Pancreas (tissue), 10 donors: ENCODE results near the gene RNF220. TPM values are rescaled to one million over a fixed set of nuclear protein-coding genes. Genes with fewer than 3 reads are reported as not detected.

Experiments used
- ATAC-seq, 4 donors: fragments of 200-7000 bp; cut with Tn5 transposase; one replicate each; pipeline versions ENCODE4 v1.8.0 to v1.9.1; 2020; ENCODE audit warnings: mild to moderate bottlenecking in 4 of 4, moderate library complexity in 4 of 4
- DNase-seq, 6 donors: peaks; one replicate each; pipeline ENCODE4 v3.0.0-alpha.2; 2020
- FAIRE-seq: peaks from 2 replicates; lab custom pipeline; 2012; peaks lifted over from hg19 to GRCh38; lab: Jason Lieb, UNC
- H3K27ac ChIP-seq, 4 donors: fragments of 200-600 bp; sonication (generic); 1 replicate in 3 of 4; 2 replicates in 1 of 4; pipeline versions ENCODE4 v1.5.0 to v1.8.0; 2020
- H3K27me3 ChIP-seq, 4 donors: fragments of 200-600 bp; one replicate each; pipeline ENCODE4 v1.8.0; 2021
- H3K36me3 ChIP-seq, 3 donors: fragments of 200-600 bp; sonication (generic) in 1 of 3; one replicate each; pipeline versions ENCODE4 v1.5.0 to v1.8.0; 2020 to 2021
- H3K4me1 ChIP-seq, 3 donors: fragments of 200-600 bp; one replicate each; pipeline ENCODE4 v1.8.0; 2021
- H3K4me3 ChIP-seq, 4 donors: fragments of 200-600 bp; sonication (generic) in 2 of 4; one replicate each; pipeline versions ENCODE4 v1.5.0 to v1.8.0; 2020 to 2021
- H3K9me3 ChIP-seq, 4 donors: fragments of 200-600 bp; one replicate each; pipeline ENCODE4 v1.8.0; 2021
- CTCF ChIP-seq, 4 donors: fragments of 200-600 bp; sonication (generic) in 3 of 4; IDR thresholded peaks; one replicate each; pipeline versions ENCODE4 v1.5.0 to v1.8.0; 2021; ENCODE audit warnings: antibody characterized with exemption in 4 of 4
- WGBS, 2 donors: extraction: QIAGEN DNeasy Blood & Tissue Kit; methylation state at CpG; one replicate each; pipeline ENCODE4 v1.1.7; 2013; 5-methylcytosine and 5-hydroxymethylcytosine counted together
- intact Hi-C, 3 donors: fragments of 100-400 bp; cut with DNase I; formaldehyde crosslinking; loops; one replicate each; pipeline versions ENCODE4 v1.11.1 to v1.14.2; 2022
- polyA plus RNA-seq, 2 donors: library from polyadenylated mRNA; stranded (reverse); fragments of 200-250 nt; gene quantifications; one replicate each; pipeline ENCODE4 v1.2.3, GENCODE V29; 2013
- total RNA-seq, 6 donors: library from RNA; stranded (reverse); fragmentation: NEBNext Ultra II Directional in 4 of 6; extraction: Animal tissue kit (Norgen Biotek cat#: 25700) in 4 of 6; gene quantifications; one replicate each; pipeline versions ENCODE4 v1.2.1 to v1.2.4, GENCODE V29; 2021 to 2023
- donor health status: healthy with polysubstance abuse.
- donor health status: DM: no; HTN: no; CAD: no; lungs with moderate emphysema.
- donor health status: DM: no; HTN: no; CAD: no.
- donor health status: control.
- donor health status: control.
- donor health status: Bipolar disorder and iron deficiency.
- donor health status: DM: yes; HTN: yes; CAD: no.
- donor health status: DM: no; HTN: no; CAD: no.
- donor health status: DM: no; HTN: no; CAD: no.
- donor health status: DM: yes; HTN: yes; CAD: no.

Gene RNF220
- total and polyA plus RNA-seq, 8 donors: 22.3 to 43.2 (median 33.0) TPM

DNA sequence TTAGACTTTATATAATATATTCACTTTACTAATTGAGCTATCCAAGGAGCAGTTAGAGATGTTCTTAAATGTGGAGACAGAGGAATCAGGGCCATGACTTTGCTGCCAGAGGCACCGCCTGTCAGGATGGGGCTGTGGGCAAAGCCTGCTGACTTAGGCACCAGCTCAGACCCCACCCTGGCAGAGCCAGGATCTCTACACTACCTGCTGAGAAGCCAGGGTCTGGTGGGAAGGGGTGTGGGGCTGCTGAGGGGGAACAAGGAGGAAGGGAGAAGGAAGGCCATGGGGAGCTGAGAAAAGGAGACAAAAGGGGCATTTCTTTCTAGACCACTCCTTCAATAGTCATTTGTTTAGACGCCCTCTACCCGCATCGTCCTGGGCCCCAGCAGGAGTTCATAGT, 164.4 kb downstream of the RNF220 start:
- TF ChIP-seq CTCF (IDR thresholded peaks at IDR 0.05): no peak
- 88 to 92% methylated on average over 4 of the region's 4 CpGs for WGBS, 2 donors
- DNase-seq: no peak
- Histone ChIP-seq H3K36me3 (no peaks in the 10 kb centered on the region), H3K27ac (no peak overlapping the region), H3K4me3 (no peak overlapping the region), H3K4me1 (no peaks in the 10 kb centered on the region), H3K27me3 (no peaks in the 10 kb centered on the region), H3K9me3 (no peaks in the 10 kb centered on the region)
- intact Hi-C loops: no loop called here
- no peak for ATAC-seq
- no peak for FAIRE-seq

DNA sequence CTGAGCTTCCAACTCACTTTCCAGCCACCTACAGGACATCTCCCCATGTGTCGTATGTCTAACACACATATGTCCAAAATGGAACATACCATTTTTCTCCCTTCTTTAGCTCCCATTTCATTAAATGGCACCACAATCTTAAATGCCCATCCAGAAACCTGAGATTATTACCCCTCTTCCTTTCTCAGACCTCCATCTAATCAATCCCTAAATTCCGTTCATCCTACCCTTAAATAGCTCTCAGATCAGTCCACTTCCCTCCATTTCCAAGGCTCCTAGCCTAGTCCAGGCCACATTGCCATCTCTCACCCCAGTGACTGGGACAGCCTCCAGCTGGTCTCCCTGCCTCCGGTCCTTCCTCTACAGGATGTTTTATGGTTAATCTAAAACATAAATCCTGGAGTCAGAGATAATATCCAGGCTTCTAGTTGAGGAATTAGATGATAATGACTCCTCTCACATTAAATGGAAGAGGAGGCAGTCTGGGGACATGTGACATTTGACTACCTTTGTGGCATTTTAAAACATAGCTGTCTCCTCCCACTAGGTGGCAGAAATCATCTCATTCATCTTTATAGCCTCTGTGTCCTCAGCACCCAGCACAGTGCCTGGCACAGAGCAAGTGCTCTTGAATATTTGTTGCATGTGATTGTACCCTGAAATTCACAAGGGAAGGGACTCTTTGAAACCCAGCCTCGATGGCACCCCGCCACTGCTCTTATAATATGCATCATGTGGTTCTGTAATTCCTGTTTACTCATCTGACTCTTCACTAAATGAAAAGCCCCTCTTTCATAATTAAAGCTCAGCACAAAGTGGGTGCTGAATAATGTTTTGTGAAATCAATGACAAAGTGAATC, 166.9 kb downstream of the RNF220 start:
- intact Hi-C loops: no loop called here
- WGBS, 2 donors: 54 to 68% methylated on average over 5 of the region's 5 CpGs
- ATAC-seq (peak in 2 of 4 donors; percentile 67 to 74), FAIRE-seq (no peak), DNase-seq (no peak)
- Histone ChIP-seq H3K9me3 (no peaks in the 10 kb centered on the region), H3K4me1 (no peaks in the 10 kb centered on the region), H3K27ac (no peak overlapping the region), H3K36me3 (no peaks in the 10 kb centered on the region), H3K4me3 (no peak overlapping the region), H3K27me3 (no peaks in the 10 kb centered on the region)
- TF ChIP-seq CTCF (IDR thresholded peaks at IDR 0.05): peak in 3 of 4 donors; percentile 18 to 33 (median 33)

DNA sequence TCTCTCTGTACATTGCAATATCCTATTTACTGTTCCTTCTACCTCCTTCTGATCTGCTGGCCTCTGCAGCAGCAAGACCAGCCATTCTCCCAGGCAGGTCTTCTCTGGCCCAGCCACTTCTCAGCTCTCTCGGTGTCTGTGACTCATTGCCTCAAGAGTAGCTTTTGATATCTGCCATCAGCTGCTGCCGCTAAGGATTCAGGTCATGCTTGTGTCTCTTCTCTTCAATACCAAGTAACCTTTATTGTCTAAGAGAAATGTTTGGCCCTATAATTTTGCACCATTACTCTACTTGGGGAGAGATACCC, 167.5 kb downstream of the RNF220 start:
- TF ChIP-seq CTCF (IDR thresholded peaks at IDR 0.05): no peak
- no peaks in the 10 kb centered on the region for H3K9me3 ChIP-seq
- WGBS, 2 donors: 63 to 64% methylated on average over 2 of the region's 2 CpGs
- FAIRE-seq (no peak), ATAC-seq (no peak), DNase-seq (no peak)
- no peak overlapping the region for H3K27ac ChIP-seq
- H3K4me3 ChIP-seq: no peak overlapping the region
- no peaks in the 10 kb centered on the region for H3K36me3 ChIP-seq
- no peaks in the 10 kb centered on the region for H3K4me1 ChIP-seq
- intact Hi-C loops: no loop called here
- no peaks in the 10 kb centered on the region for H3K27me3 ChIP-seq

- no peak for ATAC-seq
- Histone ChIP-seq H3K4me1 (no peaks in the 10 kb centered on the region), H3K9me3 (no peaks in the 10 kb centered on the region), H3K27ac (no peak overlapping the region), H3K27me3 (no peaks in the 10 kb centered on the region), H3K36me3 (no peaks in the 10 kb centered on the region), H3K4me3 (no peak overlapping the region)
- TF ChIP-seq CTCF (IDR thresholded peaks at IDR 0.05): no peak
- DNase-seq: no peak
- no peak for FAIRE-seq
- 77 to 82% methylated on average over 4 of the region's 4 CpGs for WGBS, 2 donors
- intact Hi-C loops: no loop called here
Observed at GRCh38 chr1:44575396-44575795, 170.3 kb downstream of the RNF220 start.

DNA sequence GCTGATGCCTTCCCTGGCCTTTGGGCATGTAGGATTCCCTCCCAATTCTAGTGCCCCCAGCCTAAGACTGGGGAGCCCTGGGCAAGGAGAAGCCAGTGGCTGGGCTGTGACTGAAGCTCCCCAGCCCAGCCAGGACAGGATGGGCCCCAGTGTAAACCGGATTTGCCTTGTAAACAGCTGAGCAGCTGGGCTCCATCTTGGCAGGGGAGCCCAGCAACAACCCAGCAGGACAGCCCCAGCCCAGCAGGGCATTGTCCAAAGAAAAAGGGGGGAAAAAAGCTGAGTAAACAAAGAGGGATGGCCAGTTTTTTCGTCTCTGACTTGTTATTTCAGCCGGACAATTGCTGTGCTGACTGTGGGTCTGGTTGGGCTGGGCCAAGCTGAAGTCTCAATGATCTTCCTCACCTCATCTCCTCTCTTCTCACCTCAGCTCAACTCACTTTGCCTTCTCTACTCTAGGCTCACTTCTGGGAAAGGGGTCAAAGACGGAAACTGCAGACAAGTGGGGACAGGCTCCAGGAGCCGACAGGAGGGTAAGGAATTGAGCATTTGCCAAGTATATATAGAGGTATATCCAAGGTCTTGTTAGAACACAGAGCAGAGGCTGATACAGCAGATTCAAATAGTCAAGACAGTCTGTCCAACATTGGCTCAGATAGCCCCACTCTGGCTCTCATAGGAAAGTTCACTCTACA, 171.5 kb downstream of the RNF220 start:
- WGBS, 2 donors: 46 to 61% methylated on average over 5 of the region's 5 CpGs
- H3K4me1 ChIP-seq: no peaks in the 10 kb centered on the region
- no peak overlapping the region for H3K27ac ChIP-seq
- no peaks in the 10 kb centered on the region for H3K27me3 ChIP-seq
- no peak overlapping the region for H3K4me3 ChIP-seq
- intact Hi-C loops: no loop called here
- TF ChIP-seq CTCF (IDR thresholded peaks at IDR 0.05): no peak
- no peak for ATAC-seq
- no peaks in the 10 kb centered on the region for H3K9me3 ChIP-seq
- no peak for DNase-seq
- FAIRE-seq: no peak
- no peaks in the 10 kb centered on the region for H3K36me3 ChIP-seq
